ENCODE measurements around the gene HPN. TPM values are rescaled to one million over a fixed set of nuclear protein-coding genes. Genes with fewer than 3 reads are reported as not detected.
A peak's percentile ranks its signal among the peaks of the same experiment; 100 is the strongest.
"Not testable (repeated sequence)": the region's sequence is repeated elsewhere in the genome, so short reads cannot be mapped to it uniquely, and the experiment has no call there.

The HPN gene
- polyA plus RNA-seq, 6 donors from 2014 or later, result not detected

GRCh38 chr19:35013041-35013819, 28.3 kb upstream of the HPN start:
- peak; percentile 72 for DNase-seq
- peak overlapping the region in 1 of 8 donors; percentile 49 for H3K4me3 Mint-ChIP-seq
- H3K36me3 Mint-ChIP-seq, result peaks cover 6 to 38% of the 10 kb centered on the region in 2 donors
- H3K9me3 Mint-ChIP-seq, result no peaks in the 10 kb centered on the region
- peak; percentile 83 to 89 for ATAC-seq (ENCODE audit: low read depth in 2 of 2)
- H3K4me1 Mint-ChIP-seq, result peaks cover 30 to 41% (median 40%) of the 10 kb centered on the region in 3 donors
- H3K27me3 Mint-ChIP-seq, result no peaks in the 10 kb centered on the region
- H3K27ac Mint-ChIP-seq, result peak overlapping the region in 5 of 6 donors; percentile 68 to 93 (median 84)

- peak overlapping the region in 4 of 8 donors; percentile 18 to 49 (median 40) for H3K4me3 Mint-ChIP-seq
- no peaks in the 10 kb centered on the region for H3K9me3 Mint-ChIP-seq
- peaks cover 6 to 44% of the 10 kb centered on the region in 2 donors for H3K36me3 Mint-ChIP-seq
- H3K27ac Mint-ChIP-seq, result peak overlapping the region in 5 of 6 donors; percentile 60 to 93 (median 87)
- peak in 1 of 2 donors; percentile 46 for ATAC-seq (ENCODE audit: low read depth in 2 of 2)
- no peaks in the 10 kb centered on the region for H3K27me3 Mint-ChIP-seq
- peaks cover 34 to 45% (median 40%) of the 10 kb centered on the region in 3 donors for H3K4me1 Mint-ChIP-seq
- DNase-seq, result no peak
Observed at GRCh38 chr19:35013820-35014754, 27.4 kb upstream of the HPN start.

- not testable (repeated sequence) for ATAC-seq (ENCODE audit: low read depth in 2 of 2); H3K27me3 Mint-ChIP-seq; DNase-seq; H3K9me3 Mint-ChIP-seq
- H3K36me3 Mint-ChIP-seq, result peaks cover 9 to 50% of the 10 kb centered on the region in 2 donors
- peak overlapping the region in 3 of 6 donors; percentile 68 to 89 (median 87) for H3K27ac Mint-ChIP-seq
- H3K4me1 Mint-ChIP-seq, result peaks cover 34 to 45% (median 40%) of the 10 kb centered on the region in 3 donors
- H3K4me3 Mint-ChIP-seq, result peak overlapping the region in 1 of 8 donors; percentile 32
Observed at GRCh38 chr19:35014774-35015173, 26.7 kb upstream of the HPN start.

- no peaks in the 10 kb centered on the region for H3K27me3 Mint-ChIP-seq
- DNase-seq (no peak), ATAC-seq (ENCODE audit: low read depth in 2 of 2) (no peak)
- H3K36me3 Mint-ChIP-seq, result peaks cover 10 to 49% of the 10 kb centered on the region in 2 donors
- no peaks in the 10 kb centered on the region for H3K9me3 Mint-ChIP-seq
- H3K4me3 Mint-ChIP-seq, result no peak overlapping the region
- H3K4me1 Mint-ChIP-seq, result peaks cover 34 to 45% (median 40%) of the 10 kb centered on the region in 3 donors
- peak overlapping the region in 2 of 6 donors; percentile 32 to 67 for H3K27ac Mint-ChIP-seq
Observed at GRCh38 chr19:35015270-35015953, 26.1 kb upstream of the HPN start.

- DNase-seq (no peak), ATAC-seq (ENCODE audit: low read depth in 2 of 2) (no peak)
- H3K4me1 Mint-ChIP-seq, result peaks cover 39 to 45% (median 40%) of the 10 kb centered on the region in 3 donors
- peak overlapping the region in 1 of 6 donors; percentile 67 for H3K27ac Mint-ChIP-seq
- no peak overlapping the region for H3K4me3 Mint-ChIP-seq
- H3K27me3 Mint-ChIP-seq, result no peaks in the 10 kb centered on the region
- H3K9me3 Mint-ChIP-seq, result no peaks in the 10 kb centered on the region
- H3K36me3 Mint-ChIP-seq, result peaks cover 14 to 51% of the 10 kb centered on the region in 2 donors
Observed at GRCh38 chr19:35015954-35016351, 25.6 kb upstream of the HPN start.

- Mint-ChIP-seq H3K4me1 (peaks cover 33 to 40% (median 39%) of the 10 kb centered on the region in 3 donors), H3K9me3 (no peaks in the 10 kb centered on the region), H3K36me3 (peaks cover 14 to 55% of the 10 kb centered on the region in 2 donors), H3K4me3 (no peak overlapping the region), H3K27me3 (no peaks in the 10 kb centered on the region), H3K27ac (peak overlapping the region in 3 of 6 donors; percentile 37 to 85 (median 79))
- no peak for ATAC-seq (ENCODE audit: low read depth in 2 of 2)
- no peak for DNase-seq
Observed at GRCh38 chr19:35017507-35017906, 24.0 kb upstream of the HPN start.

- peak overlapping the region in 3 of 6 donors; percentile 62 to 78 (median 68) for H3K27ac Mint-ChIP-seq
- DNase-seq (no peak), ATAC-seq (ENCODE audit: low read depth in 2 of 2) (no peak)
- H3K4me1 Mint-ChIP-seq, result peaks cover 24 to 34% (median 30%) of the 10 kb centered on the region in 3 donors
- H3K9me3 Mint-ChIP-seq, result no peaks in the 10 kb centered on the region
- H3K36me3 Mint-ChIP-seq, result peaks cover 14 to 49% of the 10 kb centered on the region in 2 donors
- H3K27me3 Mint-ChIP-seq, result no peaks in the 10 kb centered on the region
- H3K4me3 Mint-ChIP-seq, result no peak overlapping the region
Observed at GRCh38 chr19:35018379-35018778, 23.1 kb upstream of the HPN start.

- Mint-ChIP-seq H3K36me3 (peaks cover 14 to 42% of the 10 kb centered on the region in 2 donors), H3K9me3 (no peaks in the 10 kb centered on the region), H3K4me3 (no peak overlapping the region), H3K27ac (no peak overlapping the region), H3K4me1 (peaks cover 17 to 27% (median 22%) of the 10 kb centered on the region in 3 donors), H3K27me3 (no peaks in the 10 kb centered on the region)
- DNase-seq (no peak), ATAC-seq (ENCODE audit: low read depth in 2 of 2) (no peak)
Observed at GRCh38 chr19:35019144-35019543, 22.4 kb upstream of the HPN start.

- ATAC-seq (ENCODE audit: low read depth in 2 of 2), result no peak
- DNase-seq, result no peak
- no peak overlapping the region for H3K4me3 Mint-ChIP-seq
- H3K27me3 Mint-ChIP-seq, result no peaks in the 10 kb centered on the region
- peak overlapping the region in 1 of 6 donors; percentile 76 for H3K27ac Mint-ChIP-seq
- peaks cover 5 to 20% (median 13%) of the 10 kb centered on the region in 3 donors for H3K4me1 Mint-ChIP-seq
- H3K36me3 Mint-ChIP-seq, result peaks cover 14 to 37% of the 10 kb centered on the region in 2 donors
- H3K9me3 Mint-ChIP-seq, result no peaks in the 10 kb centered on the region
Observed at GRCh38 chr19:35021016-35021415, 20.5 kb upstream of the HPN start.

- Mint-ChIP-seq H3K27ac (peak overlapping the region in 1 of 6 donors; percentile 47), H3K27me3 (no peaks in the 10 kb centered on the region), H3K36me3 (peaks cover 14 to 36% of the 10 kb centered on the region in 2 donors)
Observed at GRCh38 chr19:35021596-35021995, 19.9 kb upstream of the HPN start.

GRCh38 chr19:35022460-35022859, 19.1 kb upstream of the HPN start:
- Mint-ChIP-seq H3K36me3 (peaks cover 16 to 33% of the 10 kb centered on the region in 2 donors), H3K27ac (no peak overlapping the region), H3K27me3 (no peaks in the 10 kb centered on the region), H3K4me3 (no peak overlapping the region), H3K4me1 (peaks cover 2 to 17% (median 10%) of the 10 kb centered on the region in 3 donors), H3K9me3 (no peaks in the 10 kb centered on the region)
- ATAC-seq (ENCODE audit: low read depth in 2 of 2) (no peak), DNase-seq (no peak)

More at GRCh38 chr19:35021596-35021995, 19.9 kb upstream of the HPN start:
- no peaks in the 10 kb centered on the region for H3K9me3 Mint-ChIP-seq
- ATAC-seq (ENCODE audit: low read depth in 2 of 2) (no peak), DNase-seq (no peak)
- H3K4me1 Mint-ChIP-seq, result peaks cover 5 to 20% (median 13%) of the 10 kb centered on the region in 3 donors
- H3K4me3 Mint-ChIP-seq, result no peak overlapping the region

- Mint-ChIP-seq H3K9me3 (no peaks in the 10 kb centered on the region), H3K27ac (peak overlapping the region in 2 of 6 donors; percentile 88 to 89), H3K36me3 (peaks cover 14 to 26% of the 10 kb centered on the region in 2 donors), H3K4me3 (no peak overlapping the region), H3K27me3 (peaks cover 0 to 4% (median 3%) of the 10 kb centered on the region in 3 donors), H3K4me1 (peaks cover 0 to 14% (median 2%) of the 10 kb centered on the region in 3 donors)
- ATAC-seq (ENCODE audit: low read depth in 2 of 2) (no peak), DNase-seq (no peak)
Observed at GRCh38 chr19:35023428-35023827, 18.1 kb upstream of the HPN start.

Measured in naive B cell (primary cell).